Bronchial epithelial cell (primary cell): ENCODE data around the gene MT1M. TPM values are rescaled to one million over a fixed set of nuclear protein-coding genes. Genes with fewer than 3 reads are reported as not detected.

ENCODE experiments used
- DNase-seq: peaks from one replicate; pipeline ENCODE4 v3.0.0-alpha.2; 2010; ENCODE audit warnings: low read depth
- FAIRE-seq: peaks from 2 replicates; lab custom pipeline; 2011; peaks lifted over from hg19 to GRCh38; lab: Jason Lieb, UNC
- H3K27me3 ChIP-seq: 2 replicates; pipeline ENCODE4 v1.5.1; 2011; ENCODE audit warnings: low read length; ENCODE audit not compliant: control insufficient read depth, insufficient read depth
- H3K36me3 ChIP-seq: 2 replicates; pipeline ENCODE4 v1.5.1; 2011; ENCODE audit warnings: low read length; ENCODE audit not compliant: control insufficient read depth, insufficient read depth
- H3K4me3 ChIP-seq: 2 replicates; pipeline ENCODE4 v1.5.1; 2011; ENCODE audit warnings: mild to moderate bottlenecking, low read depth, low read length, control low read depth
- CTCF ChIP-seq: IDR thresholded peaks from 2 replicates; pipeline ENCODE4 v1.5.1; 2011; ENCODE audit warnings: mild to moderate bottlenecking, moderate library complexity, low read length, control low read depth, inconsistent platforms; ENCODE audit not compliant: insufficient read depth, severe bottlenecking
- total RNA-seq: library from RNA; depleted of rRNA; stranded (reverse); fragments of >200 nt; gene quantifications from 2 replicates; pipeline ENCODE4 v1.2.1, GENCODE V29; 2014

The MT1M gene
- total RNA-seq, 1 donor from 2014 or later = 0.26 TPM

DNA sequence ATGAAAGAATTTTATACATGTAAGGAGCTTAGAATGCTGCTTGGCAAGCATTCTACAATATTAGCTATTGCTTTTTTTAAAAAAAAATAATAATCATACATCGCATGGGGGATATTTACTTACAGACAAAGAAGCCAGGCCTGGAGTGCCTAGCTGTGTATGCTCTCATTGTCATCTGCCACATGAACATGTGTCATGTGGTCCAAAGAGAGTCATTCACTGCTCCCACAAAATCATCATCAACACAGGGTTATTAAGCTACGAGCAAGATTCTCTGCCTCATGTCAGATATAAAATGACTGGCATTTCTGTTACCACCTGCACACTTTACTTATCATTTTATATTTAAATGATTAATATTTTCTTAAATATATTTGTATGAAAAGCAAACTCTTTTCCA, 8.8 kb upstream of the MT1M start:
- TF ChIP-seq CTCF = no peak
- no peak overlapping the region for H3K4me3 ChIP-seq
- H3K36me3 ChIP-seq = no peaks in the 10 kb centered on the region
- no peaks in the 10 kb centered on the region for H3K27me3 ChIP-seq
- no peak for DNase-seq
- FAIRE-seq = no peak

GRCh38 chr16:56625140-56625942, 7.1 kb upstream of the MT1M start, which contains the start of gene MT1E:
TSS of gene MT1E (plus strand) at chr16:56625781. CDS start at chr16:56625852, 71 bp downstream.
- Histone ChIP-seq H3K27me3 (no peaks in the 10 kb centered on the region), H3K36me3 (no peaks in the 10 kb centered on the region), H3K4me3 (peak within 1 kb of the TSS; percentile 70)
- TF ChIP-seq CTCF = no peak
- DNase-seq = peak; percentile 50
- FAIRE-seq = no peak

DNA sequence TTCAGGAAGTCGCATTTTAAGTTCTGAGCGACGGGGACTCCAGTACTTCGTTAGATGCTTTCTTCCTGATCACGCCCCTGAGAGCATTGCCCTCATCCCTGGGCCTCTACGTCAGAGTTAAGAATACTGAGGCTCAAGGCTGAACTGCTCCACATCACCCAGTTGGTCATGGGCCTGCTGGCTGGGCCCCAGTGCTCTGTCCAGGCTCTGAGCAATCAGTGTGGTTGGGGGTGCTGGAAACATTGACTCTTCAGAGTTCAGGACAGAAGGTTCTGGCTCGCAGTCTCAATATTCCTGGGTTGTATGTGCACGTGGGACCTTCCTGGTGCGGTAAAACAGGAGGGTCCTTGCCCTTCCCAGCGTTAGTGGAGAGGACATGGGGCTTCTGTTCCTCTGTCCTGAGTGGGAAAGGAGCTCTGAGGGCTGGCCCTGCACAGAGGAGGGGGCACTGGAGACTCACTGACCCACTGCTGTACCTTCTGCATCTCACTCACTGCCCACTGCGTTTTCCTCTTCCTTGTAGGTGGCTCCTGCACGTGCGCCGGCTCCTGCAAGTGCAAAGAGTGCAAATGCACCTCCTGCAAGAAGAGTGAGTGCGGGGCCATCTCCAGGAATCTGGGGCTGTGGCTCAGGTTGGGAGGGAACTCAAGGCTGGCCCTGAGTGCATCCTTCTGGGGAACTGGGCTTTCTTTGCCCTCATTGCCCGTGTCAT, 6.4 kb upstream of the MT1M start:
- H3K4me3 ChIP-seq = peak overlapping the region; percentile 70
- FAIRE-seq = no peak
- no peak for DNase-seq

GRCh38 chr16:56626685-56627084, 5.8 kb upstream of the MT1M start:
- H3K27me3 ChIP-seq = no peaks in the 10 kb centered on the region
- DNase-seq = no peak
- peak overlapping the region; percentile 70 for H3K4me3 ChIP-seq
- no peak for TF ChIP-seq CTCF
- no peak for FAIRE-seq
- H3K36me3 ChIP-seq = no peaks in the 10 kb centered on the region

More for the DNA sequence above, 6.4 kb upstream of the MT1M start:
- no peaks in the 10 kb centered on the region for H3K27me3 ChIP-seq
- H3K36me3 ChIP-seq = no peaks in the 10 kb centered on the region
- no peak for TF ChIP-seq CTCF

DNA sequence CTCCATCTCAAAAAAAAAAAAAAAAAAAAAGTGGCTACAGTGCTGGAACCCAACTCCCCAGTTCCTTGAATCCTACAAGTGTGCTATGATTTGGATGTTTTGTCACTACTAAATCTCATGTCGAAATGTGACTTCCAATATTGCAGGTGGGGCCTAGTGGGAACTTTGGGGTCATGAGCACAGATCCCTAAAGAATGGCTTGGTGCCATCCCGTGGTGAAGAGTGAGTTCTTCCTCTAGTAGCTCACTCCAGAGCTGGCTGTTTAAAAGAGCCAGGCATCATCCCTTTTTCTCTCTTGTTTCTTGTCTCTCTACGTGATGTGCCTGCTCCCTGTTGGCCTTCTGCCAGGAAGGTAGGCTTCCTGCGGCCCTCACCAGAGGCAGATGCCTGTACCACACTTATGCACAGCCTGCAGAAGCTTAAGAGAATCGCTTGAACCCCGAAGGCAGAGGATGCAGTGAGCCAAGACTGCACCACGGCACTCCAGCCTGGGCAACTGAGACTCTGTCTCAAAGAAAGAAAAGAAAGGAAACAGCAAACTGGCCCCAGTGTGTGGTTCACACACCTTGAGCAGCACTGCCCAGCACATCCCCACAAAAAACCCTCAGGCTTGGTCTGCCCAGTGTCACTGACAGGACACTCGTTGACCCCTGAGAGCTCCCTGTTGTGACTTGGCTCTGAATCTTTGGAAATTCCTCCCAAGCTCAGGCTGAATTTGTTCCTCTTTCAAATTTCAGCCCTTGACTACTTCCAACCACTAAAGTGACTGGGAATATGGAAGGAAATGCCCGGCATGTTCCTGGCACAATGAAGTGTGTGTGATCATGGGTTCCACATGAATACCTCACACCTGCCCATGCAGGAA, 3.7 kb upstream of the MT1M start:
- TF ChIP-seq CTCF = no peak
- no peak overlapping the region for H3K4me3 ChIP-seq
- FAIRE-seq (no peak), DNase-seq (no peak)
- no peaks in the 10 kb centered on the region for H3K36me3 ChIP-seq
- H3K27me3 ChIP-seq = peaks cover 7% of the 10 kb centered on the region
